AG10803 (cell line): Measurements from ENCODE around the gene HSF5.

Source experiments
- DNase-seq: peaks from one replicate; pipeline ENCODE4 v3.0.0; 2010; ENCODE audit warnings: low read depth
- H3K4me3 ChIP-seq: 2 replicates; pipeline ENCODE4 v1.5.1; 2011; ENCODE audit warnings: mild to moderate bottlenecking, low read length, control low read depth
- TF ChIP-seq, protein P1 (sequence below): conservative IDR thresholded peaks from 2 replicates; pipeline ENCODE4 v1.5.1; 2011; ENCODE audit warnings: mild to moderate bottlenecking, low read length, control low read depth, inconsistent platforms

HSF5 gene, protein sequence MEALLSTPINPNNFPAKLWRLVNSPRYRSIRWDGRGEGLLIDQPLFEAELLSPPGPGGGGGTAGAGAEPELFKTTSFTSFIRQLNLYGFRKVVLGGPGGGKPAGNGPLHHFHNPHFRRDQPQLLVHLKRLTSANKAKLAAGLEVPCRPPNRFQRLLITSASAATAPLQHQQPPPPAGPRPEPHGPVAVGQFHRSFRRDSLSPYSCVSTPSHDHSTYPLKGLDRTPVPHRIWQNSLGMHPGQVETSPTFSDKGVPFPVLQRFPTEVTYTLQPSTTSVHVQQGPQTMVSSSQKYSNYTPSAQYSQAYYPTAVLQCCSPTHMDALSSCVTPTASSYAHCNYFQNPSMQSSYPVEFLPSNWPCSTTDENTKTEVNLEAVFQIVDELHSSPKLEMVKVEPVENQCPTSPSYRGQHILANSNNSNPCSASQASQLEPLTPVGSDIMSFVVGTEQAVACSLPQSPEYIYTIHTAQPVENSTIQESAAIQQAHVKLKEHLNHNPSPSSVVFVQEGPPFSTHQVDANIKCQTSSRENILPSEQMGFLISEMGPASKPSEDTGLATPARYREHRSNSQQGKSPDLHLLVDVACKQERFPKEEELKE

DNA sequence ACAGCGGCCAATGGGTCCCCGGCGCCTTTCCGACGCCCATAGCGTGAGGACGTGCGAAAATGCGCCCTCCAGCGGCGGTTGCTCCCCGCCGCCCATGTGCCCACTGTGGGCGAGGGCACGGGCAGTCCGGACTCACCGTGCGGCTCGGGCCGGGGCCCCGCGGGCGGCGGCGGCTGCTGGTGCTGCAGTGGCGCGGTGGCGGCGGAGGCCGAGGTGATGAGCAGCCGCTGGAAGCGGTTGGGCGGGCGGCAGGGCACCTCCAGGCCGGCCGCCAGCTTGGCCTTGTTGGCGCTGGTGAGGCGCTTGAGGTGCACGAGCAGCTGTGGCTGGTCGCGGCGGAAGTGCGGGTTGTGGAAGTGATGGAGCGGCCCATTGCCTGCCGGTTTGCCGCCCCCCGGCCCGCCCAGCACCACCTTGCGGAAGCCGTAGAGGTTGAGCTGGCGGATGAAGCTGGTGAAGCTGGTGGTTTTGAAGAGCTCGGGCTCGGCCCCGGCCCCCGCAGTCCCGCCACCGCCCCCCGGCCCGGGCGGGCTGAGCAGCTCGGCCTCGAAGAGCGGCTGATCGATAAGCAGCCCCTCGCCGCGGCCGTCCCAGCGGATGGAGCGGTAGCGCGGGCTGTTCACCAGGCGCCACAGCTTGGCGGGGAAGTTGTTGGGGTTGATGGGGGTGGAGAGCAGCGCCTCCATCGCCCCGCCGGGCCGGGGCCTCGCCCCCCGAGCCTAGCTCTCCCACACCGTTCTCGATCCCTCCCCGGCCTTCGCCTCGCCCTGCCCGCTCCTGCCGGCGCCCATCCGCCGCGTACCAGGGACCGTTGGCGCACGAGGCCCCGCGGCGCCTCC, at the start of gene HSF5:
Gene HSF5, minus strand, starts transcription at position 820 of the 839 bp plus-strand sequence. Its CDS starts 134 bp downstream, at position 686.
- DNase-seq: no peak
- TF ChIP-seq, protein P1, sequence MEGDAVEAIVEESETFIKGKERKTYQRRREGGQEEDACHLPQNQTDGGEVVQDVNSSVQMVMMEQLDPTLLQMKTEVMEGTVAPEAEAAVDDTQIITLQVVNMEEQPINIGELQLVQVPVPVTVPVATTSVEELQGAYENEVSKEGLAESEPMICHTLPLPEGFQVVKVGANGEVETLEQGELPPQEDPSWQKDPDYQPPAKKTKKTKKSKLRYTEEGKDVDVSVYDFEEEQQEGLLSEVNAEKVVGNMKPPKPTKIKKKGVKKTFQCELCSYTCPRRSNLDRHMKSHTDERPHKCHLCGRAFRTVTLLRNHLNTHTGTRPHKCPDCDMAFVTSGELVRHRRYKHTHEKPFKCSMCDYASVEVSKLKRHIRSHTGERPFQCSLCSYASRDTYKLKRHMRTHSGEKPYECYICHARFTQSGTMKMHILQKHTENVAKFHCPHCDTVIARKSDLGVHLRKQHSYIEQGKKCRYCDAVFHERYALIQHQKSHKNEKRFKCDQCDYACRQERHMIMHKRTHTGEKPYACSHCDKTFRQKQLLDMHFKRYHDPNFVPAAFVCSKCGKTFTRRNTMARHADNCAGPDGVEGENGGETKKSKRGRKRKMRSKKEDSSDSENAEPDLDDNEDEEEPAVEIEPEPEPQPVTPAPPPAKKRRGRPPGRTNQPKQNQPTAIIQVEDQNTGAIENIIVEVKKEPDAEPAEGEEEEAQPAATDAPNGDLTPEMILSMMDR: no peak
- H3K4me3 ChIP-seq: no peak within 1 kb of the TSS

DNA sequence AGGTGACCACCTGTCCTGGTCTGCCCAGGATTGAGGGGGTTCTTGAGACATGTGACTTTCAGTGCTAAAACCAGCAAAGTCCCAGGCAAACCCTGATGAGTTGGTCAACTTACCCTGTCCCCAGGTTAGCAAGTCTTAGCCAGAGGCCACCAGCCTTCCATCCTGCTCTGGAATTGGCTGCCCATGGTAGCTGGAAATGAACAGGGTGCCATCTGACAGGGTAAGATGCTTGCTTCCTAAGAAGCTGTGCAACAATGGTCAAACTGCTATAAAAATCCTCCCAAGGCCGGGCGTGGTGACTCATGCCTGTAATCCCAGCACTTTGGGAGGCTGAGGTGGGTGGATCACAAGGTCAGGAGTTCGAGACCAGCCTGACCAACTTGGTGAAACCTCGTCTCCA, 49.1 kb upstream of the HSF5 start:
- TF ChIP-seq, protein P1: no peak
- H3K4me3 ChIP-seq: no peak overlapping the region
- DNase-seq: no peak

DNA sequence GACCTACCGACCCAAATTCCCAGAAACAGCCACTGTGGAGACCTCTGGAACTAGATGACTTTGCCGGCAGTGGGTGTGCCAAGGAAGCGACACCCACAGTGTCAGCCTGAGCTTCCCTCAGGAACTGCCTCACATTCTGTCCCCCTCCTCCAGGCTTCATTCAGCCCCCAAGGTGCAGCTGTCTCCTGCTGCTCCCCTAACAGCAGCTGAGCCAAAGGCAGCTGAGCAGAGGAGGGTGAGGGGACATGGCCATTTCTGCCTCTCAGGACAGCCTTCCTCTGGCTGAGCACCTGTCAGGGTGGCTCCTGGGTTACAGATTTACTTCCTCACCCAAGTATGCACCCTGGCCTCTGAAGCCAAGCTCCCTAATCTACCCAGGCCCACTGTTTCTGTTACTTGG, 48.3 kb upstream of the HSF5 start:
- DNase-seq: no peak
- no peak overlapping the region for H3K4me3 ChIP-seq
- TF ChIP-seq, protein P1: no peak

DNA sequence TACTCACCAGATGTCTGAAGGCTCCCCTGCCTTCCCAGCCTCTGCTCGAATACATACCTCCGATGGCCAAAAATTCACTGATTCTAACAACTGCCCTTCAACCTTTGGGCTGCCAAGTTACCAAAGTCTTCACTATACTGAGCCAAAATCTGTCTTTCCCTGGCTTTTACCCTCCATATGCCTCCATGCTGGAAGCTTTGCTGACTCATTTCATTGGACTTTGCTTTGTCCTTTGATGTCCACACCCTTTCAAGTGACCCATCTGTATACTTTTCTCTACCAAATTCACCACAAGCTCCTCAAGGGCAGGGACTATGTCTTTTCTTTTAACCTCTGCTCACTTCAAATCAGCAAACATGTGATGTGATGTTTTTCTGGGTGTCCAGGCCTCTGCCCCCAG, 47.2 kb upstream of the HSF5 start:
- no peak overlapping the region for H3K4me3 ChIP-seq
- TF ChIP-seq, protein P1: no peak
- DNase-seq: peak; percentile 57

DNA sequence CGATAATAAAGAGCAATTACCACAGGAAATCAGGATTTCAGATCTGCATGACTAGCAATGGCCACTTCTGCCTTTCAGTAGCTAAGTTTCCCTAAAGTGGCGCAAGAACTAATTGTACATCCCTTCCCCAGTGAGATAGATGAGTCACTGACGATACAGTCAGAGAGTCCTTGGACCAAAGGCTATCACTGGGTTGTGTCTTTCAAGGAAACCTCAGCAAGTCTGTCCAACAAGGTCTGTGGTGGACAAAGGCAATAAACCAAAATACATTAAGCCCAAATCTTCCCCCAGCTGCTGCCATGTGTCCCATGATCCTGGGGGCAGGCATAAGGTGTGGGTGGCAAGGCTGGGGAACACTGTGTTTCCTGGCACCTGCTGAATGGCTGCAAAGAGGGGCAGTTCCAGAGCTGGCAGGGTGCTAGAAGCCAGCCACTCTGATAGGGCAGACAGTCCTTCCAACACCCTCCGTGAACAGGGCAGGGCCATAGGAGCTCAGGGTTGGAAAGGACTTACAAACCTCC, 46.8 kb upstream of the HSF5 start:
- H3K4me3 ChIP-seq: no peak overlapping the region
- TF ChIP-seq, protein P1: no peak
- DNase-seq: peak; percentile 69

DNA sequence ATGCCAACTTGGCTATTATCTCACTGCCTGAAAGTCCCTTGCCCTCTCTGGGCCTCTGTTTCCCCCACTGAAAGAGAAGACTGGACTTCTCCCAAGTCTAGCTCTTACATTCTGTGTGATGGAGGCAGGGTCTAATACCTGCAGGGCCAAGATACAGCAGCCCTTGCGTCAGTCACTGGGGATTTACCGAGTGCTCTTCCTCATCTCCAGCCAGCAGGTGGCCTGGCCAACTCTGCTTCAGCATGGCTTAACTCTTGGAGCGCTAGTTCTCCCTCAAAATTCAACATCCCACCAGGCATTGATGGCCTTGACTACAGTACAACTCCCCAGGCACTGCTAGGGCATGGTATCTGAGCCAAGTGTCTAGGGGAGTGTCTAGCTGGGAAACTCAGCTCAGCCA, 46.1 kb upstream of the HSF5 start:
- H3K4me3 ChIP-seq: no peak overlapping the region
- TF ChIP-seq, protein P1: no peak
- DNase-seq: no peak
